ENCODE data around the gene GRM7. TPM values are rescaled to one million over a fixed set of nuclear protein-coding genes. Genes with fewer than 3 reads are reported as not detected.

The GRM7 gene
- total RNA-seq, 1 experiment from 2014 or later = not detected

DNA sequence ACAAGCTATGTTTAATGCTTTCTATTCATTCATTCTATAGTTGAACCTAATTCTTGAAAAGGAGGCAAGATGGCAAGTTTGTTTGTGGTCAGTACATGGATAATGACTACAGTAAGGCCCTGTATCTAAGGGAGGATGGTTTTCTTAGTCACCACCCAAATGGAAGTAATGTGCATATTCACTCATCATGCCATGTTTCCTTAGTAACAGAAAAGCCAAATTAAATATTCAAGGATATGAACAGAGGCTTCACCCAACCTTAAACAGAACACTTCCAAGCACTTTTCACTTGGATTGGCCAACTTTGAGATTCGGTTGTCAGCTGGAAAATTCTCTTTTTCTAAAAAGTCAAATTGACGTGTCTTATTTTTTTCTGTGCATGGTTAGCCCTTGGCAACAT, 835.4 kb downstream of the GRM7 start (continued):
- TF ChIP-seq, protein P1, sequence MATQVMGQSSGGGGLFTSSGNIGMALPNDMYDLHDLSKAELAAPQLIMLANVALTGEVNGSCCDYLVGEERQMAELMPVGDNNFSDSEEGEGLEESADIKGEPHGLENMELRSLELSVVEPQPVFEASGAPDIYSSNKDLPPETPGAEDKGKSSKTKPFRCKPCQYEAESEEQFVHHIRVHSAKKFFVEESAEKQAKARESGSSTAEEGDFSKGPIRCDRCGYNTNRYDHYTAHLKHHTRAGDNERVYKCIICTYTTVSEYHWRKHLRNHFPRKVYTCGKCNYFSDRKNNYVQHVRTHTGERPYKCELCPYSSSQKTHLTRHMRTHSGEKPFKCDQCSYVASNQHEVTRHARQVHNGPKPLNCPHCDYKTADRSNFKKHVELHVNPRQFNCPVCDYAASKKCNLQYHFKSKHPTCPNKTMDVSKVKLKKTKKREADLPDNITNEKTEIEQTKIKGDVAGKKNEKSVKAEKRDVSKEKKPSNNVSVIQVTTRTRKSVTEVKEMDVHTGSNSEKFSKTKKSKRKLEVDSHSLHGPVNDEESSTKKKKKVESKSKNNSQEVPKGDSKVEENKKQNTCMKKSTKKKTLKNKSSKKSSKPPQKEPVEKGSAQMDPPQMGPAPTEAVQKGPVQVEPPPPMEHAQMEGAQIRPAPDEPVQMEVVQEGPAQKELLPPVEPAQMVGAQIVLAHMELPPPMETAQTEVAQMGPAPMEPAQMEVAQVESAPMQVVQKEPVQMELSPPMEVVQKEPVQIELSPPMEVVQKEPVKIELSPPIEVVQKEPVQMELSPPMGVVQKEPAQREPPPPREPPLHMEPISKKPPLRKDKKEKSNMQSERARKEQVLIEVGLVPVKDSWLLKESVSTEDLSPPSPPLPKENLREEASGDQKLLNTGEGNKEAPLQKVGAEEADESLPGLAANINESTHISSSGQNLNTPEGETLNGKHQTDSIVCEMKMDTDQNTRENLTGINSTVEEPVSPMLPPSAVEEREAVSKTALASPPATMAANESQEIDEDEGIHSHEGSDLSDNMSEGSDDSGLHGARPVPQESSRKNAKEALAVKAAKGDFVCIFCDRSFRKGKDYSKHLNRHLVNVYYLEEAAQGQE (IDR thresholded peaks at IDR 0.05; ENCODE audit: low read depth) = no peak
- no peak for TF ChIP-seq EGR1 (IDR thresholded peaks at IDR 0.05; ENCODE audit: low read depth)

DNA sequence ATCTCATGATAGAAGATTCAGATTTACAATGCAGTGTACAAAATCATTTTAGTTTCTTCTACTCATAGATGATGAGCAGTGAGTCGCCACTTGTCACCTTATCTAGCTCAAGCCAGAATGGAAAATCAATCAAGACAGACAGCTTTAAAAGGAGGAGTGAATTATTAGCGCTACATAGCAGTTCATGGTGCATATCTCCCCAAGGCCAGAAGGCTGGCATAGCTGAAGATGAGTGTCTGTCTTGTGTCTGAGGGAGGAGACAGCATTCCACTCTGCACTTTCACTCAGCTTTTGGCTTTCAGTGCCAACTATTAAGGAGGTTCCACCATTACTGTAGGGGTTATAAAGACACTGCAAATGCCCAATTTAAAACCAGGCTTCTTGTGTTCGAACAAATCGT, 836.6 kb downstream of the GRM7 start:
- H3K9me3 ChIP-seq (ENCODE audit: control insufficient read depth in 1 of 2, insufficient read depth in 1 of 2, low read depth in 1 of 2, low read length in 2 of 2) = no peaks in the 10 kb centered on the region
- H3K9me2 ChIP-seq (ENCODE audit: insufficient read depth) = no peaks in the 10 kb centered on the region
- DNase-seq (ENCODE audit: low read depth, low spot score) (no peak), ATAC-seq (no peak)
- H3K4me3 ChIP-seq (replicated peaks in 1 of 2; ENCODE audit: low read depth in 1 of 2, low read length in 2 of 2) = no peak overlapping the region
- ChIA-PET RAD21 (ENCODE audit: low non-redundant PET in 1 of 2, low total read pairs in 2 of 2, uncharacterized antibody in 2 of 2, unreplicated experiment in 2 of 2) (no interaction called here), POLR2A (no interaction called here), CTCF (no interaction called here)
- H3K27me3 ChIP-seq (ENCODE audit: insufficient read depth, low read length) = no peaks in the 10 kb centered on the region
- H4K20me1 ChIP-seq (ENCODE audit: insufficient read depth) = no peaks in the 10 kb centered on the region
- no peak overlapping the region for H3K27ac ChIP-seq (ENCODE audit: low read depth, low read length)
- intact Hi-C loops (cut with micrococcal nuclease) = no loop called here
- H3K4me2 ChIP-seq (ENCODE audit: low read length) = no peak overlapping the region
- no peak overlapping the region for H2AFZ ChIP-seq (ENCODE audit: low read depth, low read length, poor library complexity, severe bottlenecking)
- no TSS peak for BruUV-seq (replicated peaks)
- no peak for TF ChIP-seq ZNF274 (IDR thresholded peaks at IDR 0.05; ENCODE audit: low read depth, low read length)
- TF ChIP-seq RAD21 (IDR thresholded peaks at IDR 0.05; ENCODE audit: low read depth) = no peak
- no peak for TF ChIP-seq TCF7L2 (IDR thresholded peaks at IDR 0.05; ENCODE audit: borderline replicate concordance, extremely low read depth, insufficient read depth, insufficient read length)
- no peak for TF ChIP-seq EZH2phosphoT487 (IDR thresholded peaks at IDR 0.05; ENCODE audit: borderline replicate concordance)
- TF ChIP-seq CBX3 (IDR thresholded peaks at IDR 0.05; ENCODE audit: low read depth) = no peak
- no peak for TF ChIP-seq FOSL1 (IDR thresholded peaks at IDR 0.05; ENCODE audit: low read depth)
- TF ChIP-seq ZFX (IDR thresholded peaks at IDR 0.05) = no peak
- TF ChIP-seq, protein P2, sequence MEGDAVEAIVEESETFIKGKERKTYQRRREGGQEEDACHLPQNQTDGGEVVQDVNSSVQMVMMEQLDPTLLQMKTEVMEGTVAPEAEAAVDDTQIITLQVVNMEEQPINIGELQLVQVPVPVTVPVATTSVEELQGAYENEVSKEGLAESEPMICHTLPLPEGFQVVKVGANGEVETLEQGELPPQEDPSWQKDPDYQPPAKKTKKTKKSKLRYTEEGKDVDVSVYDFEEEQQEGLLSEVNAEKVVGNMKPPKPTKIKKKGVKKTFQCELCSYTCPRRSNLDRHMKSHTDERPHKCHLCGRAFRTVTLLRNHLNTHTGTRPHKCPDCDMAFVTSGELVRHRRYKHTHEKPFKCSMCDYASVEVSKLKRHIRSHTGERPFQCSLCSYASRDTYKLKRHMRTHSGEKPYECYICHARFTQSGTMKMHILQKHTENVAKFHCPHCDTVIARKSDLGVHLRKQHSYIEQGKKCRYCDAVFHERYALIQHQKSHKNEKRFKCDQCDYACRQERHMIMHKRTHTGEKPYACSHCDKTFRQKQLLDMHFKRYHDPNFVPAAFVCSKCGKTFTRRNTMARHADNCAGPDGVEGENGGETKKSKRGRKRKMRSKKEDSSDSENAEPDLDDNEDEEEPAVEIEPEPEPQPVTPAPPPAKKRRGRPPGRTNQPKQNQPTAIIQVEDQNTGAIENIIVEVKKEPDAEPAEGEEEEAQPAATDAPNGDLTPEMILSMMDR (IDR thresholded peaks at IDR 0.05 in 2 of 3, conservative IDR thresholded peaks at IDR 0.05 in 1 of 3; ENCODE audit: borderline replicate concordance in 1 of 3, insufficient read depth in 1 of 3, low read depth in 2 of 3, low read length in 2 of 3) = no peak
- no peak for TF ChIP-seq SIN3A (IDR thresholded peaks at IDR 0.05; ENCODE audit: low read depth)
- TF ChIP-seq, protein P3, sequence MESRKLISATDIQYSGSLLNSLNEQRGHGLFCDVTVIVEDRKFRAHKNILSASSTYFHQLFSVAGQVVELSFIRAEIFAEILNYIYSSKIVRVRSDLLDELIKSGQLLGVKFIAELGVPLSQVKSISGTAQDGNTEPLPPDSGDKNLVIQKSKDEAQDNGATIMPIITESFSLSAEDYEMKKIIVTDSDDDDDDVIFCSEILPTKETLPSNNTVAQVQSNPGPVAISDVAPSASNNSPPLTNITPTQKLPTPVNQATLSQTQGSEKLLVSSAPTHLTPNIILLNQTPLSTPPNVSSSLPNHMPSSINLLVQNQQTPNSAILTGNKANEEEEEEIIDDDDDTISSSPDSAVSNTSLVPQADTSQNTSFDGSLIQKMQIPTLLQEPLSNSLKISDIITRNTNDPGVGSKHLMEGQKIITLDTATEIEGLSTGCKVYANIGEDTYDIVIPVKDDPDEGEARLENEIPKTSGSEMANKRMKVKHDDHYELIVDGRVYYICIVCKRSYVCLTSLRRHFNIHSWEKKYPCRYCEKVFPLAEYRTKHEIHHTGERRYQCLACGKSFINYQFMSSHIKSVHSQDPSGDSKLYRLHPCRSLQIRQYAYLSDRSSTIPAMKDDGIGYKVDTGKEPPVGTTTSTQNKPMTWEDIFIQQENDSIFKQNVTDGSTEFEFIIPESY (IDR thresholded peaks at IDR 0.05; ENCODE audit: extremely low read depth, insufficient replicate concordance, low read length) = no peak
- no peak for TF ChIP-seq POLR2A (IDR thresholded peaks at IDR 0.05; ENCODE audit: borderline replicate concordance, extremely low read depth, insufficient read depth, insufficient read length)
- TF ChIP-seq, protein P4, sequence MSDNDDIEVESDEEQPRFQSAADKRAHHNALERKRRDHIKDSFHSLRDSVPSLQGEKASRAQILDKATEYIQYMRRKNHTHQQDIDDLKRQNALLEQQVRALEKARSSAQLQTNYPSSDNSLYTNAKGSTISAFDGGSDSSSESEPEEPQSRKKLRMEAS (IDR thresholded peaks at IDR 0.05) = no peak
- TF ChIP-seq POLR2AphosphoS5 (IDR thresholded peaks at IDR 0.05; ENCODE audit: low read depth, low read length) = no peak
- TF ChIP-seq CEBPB (IDR thresholded peaks at IDR 0.05; ENCODE audit: low read depth) = no peak
- TF ChIP-seq YY1 (IDR thresholded peaks at IDR 0.05; ENCODE audit: extremely low read depth, insufficient replicate concordance, low read depth, low read length) = no peak
- TF ChIP-seq, protein P5, sequence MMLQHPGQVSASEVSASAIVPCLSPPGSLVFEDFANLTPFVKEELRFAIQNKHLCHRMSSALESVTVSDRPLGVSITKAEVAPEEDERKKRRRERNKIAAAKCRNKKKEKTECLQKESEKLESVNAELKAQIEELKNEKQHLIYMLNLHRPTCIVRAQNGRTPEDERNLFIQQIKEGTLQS (IDR thresholded peaks at IDR 0.05) = no peak
- TF ChIP-seq EGR1 (IDR thresholded peaks at IDR 0.05; ENCODE audit: low read depth) = no peak
- no peak for TF ChIP-seq EZH2 (IDR thresholded peaks at IDR 0.05)
- no peaks in the 10 kb centered on the region for H3K4me1 ChIP-seq (ENCODE audit: control insufficient read depth in 1 of 2, insufficient read depth in 2 of 2, low read length in 2 of 2)
- H3K79me2 ChIP-seq (ENCODE audit: insufficient read depth, low read length) = no peaks in the 10 kb centered on the region
- no peaks in the 10 kb centered on the region for H3K36me3 ChIP-seq (ENCODE audit: control insufficient read depth in 1 of 2, insufficient read depth in 2 of 2, low read length in 2 of 2)
- H3K9ac ChIP-seq (ENCODE audit: low read length) = no peak overlapping the region
